Astrocyte of the cerebellum (primary cell): Measurements from ENCODE around the gene ELP1.

Experiments
- DNase-seq: peaks from one replicate; pipeline ENCODE4 v3.0.0-alpha.2; 2011; ENCODE audit warnings: low read depth
- H3K4me3 ChIP-seq: 2 replicates; pipeline ENCODE4 v1.5.1; 2011; ENCODE audit warnings: mild to moderate bottlenecking, low read depth, low read length, moderate library complexity
- in situ Hi-C: cut with HindIII; loops from 2 replicates; pipeline ENCODE4 v1.10.0; 2017; ENCODE audit warnings: low sequenced_read_pairs
- TF ChIP-seq, protein P1 (sequence below): IDR thresholded peaks from 2 replicates; pipeline ENCODE4 v1.5.1; 2012; ENCODE audit warnings: low read length, low read depth, moderate library complexity, mild to moderate bottlenecking; ENCODE audit errors: missing control alignments

Gene ELP1

GRCh38 chr9:108913391-108913790, 20.5 kb downstream of the ELP1 start:
- TF ChIP-seq, protein P1, sequence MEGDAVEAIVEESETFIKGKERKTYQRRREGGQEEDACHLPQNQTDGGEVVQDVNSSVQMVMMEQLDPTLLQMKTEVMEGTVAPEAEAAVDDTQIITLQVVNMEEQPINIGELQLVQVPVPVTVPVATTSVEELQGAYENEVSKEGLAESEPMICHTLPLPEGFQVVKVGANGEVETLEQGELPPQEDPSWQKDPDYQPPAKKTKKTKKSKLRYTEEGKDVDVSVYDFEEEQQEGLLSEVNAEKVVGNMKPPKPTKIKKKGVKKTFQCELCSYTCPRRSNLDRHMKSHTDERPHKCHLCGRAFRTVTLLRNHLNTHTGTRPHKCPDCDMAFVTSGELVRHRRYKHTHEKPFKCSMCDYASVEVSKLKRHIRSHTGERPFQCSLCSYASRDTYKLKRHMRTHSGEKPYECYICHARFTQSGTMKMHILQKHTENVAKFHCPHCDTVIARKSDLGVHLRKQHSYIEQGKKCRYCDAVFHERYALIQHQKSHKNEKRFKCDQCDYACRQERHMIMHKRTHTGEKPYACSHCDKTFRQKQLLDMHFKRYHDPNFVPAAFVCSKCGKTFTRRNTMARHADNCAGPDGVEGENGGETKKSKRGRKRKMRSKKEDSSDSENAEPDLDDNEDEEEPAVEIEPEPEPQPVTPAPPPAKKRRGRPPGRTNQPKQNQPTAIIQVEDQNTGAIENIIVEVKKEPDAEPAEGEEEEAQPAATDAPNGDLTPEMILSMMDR = no peak
- in situ Hi-C loops = no loop called here
- DNase-seq = no peak
- no peak overlapping the region for H3K4me3 ChIP-seq

GRCh38 chr9:108911820-108912219, 22.1 kb downstream of the ELP1 start:
- H3K4me3 ChIP-seq = no peak overlapping the region
- in situ Hi-C loops = no loop called here
- TF ChIP-seq, protein P1 = no peak
- DNase-seq = no peak

- in situ Hi-C loops = no loop called here
- TF ChIP-seq, protein P1 = no peak
- no peak overlapping the region for H3K4me3 ChIP-seq
- no peak for DNase-seq
These were observed 23.0 kb downstream of the ELP1 start for GRCh38 chr9:108910914-108911313.

DNA sequence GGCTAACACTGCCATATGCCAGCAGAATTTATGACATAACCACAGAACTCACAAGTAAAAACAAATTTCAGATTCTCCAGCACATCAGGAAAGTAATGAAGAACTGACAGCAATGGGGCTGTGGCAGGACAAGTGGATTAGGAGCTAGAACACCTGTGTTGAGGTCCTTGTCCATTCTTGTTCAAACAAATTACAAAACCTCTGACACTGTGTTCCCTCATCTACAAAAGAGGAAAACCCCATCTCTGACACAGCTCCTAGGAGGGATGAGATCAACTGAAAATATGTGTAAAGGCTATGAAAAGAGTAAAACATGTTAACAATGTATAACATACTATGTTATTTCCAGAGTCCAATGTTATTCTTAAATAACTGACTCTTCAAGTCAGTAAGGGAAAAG, 23.5 kb downstream of the ELP1 start:
- TF ChIP-seq, protein P1 = no peak
- no peak for DNase-seq
- in situ Hi-C loops = no loop called here
- no peak overlapping the region for H3K4me3 ChIP-seq

GRCh38 chr9:108905494-108905893, 28.4 kb downstream of the ELP1 start:
- in situ Hi-C loops = no loop called here
- TF ChIP-seq, protein P1 = no peak
- H3K4me3 ChIP-seq = no peak overlapping the region
- DNase-seq = no peak

DNA sequence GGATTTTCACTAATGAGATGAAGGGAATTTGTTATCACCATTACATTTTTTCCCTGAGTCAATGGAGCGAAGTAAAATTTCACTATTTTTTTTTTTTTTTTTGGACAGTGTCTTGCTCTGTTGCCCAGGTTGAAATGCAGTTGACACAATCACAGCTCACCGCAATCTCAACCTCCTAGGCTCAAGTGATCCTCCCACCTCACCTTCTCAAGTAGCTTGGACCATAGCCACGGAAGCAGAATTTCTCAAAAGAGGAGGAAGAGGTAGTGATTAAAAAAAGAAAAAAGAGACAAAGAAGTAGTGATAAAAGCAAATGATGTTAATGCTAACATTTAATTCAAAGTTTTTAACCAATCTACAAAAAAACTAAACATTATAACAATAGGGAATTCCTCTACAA, 29.8 kb downstream of the ELP1 start:
- TF ChIP-seq, protein P1 = no peak
- in situ Hi-C loops = no loop called here
- no peak for DNase-seq
- H3K4me3 ChIP-seq = no peak overlapping the region
